Fibroblast of pulmonary artery (primary cell): ENCODE data around the gene BCR.

Experiments
- DNase-seq: peaks from one replicate; pipeline ENCODE4 v3.0.0-alpha.2; 2010; ENCODE audit warnings: low read depth
- H3K4me3 ChIP-seq: replicated peaks from 2 replicates; pipeline ENCODE4 v1.5.1; 2011; ENCODE audit warnings: low read depth, mild to moderate bottlenecking, control low read depth, low read length, moderate library complexity
- TF ChIP-seq, protein P1 (sequence below): IDR thresholded peaks from 2 replicates; pipeline ENCODE4 v1.5.1; 2011; ENCODE audit warnings: mild to moderate bottlenecking, control low read depth, low read length, inconsistent platforms; ENCODE audit errors: missing control alignments

BCR gene

DNA sequence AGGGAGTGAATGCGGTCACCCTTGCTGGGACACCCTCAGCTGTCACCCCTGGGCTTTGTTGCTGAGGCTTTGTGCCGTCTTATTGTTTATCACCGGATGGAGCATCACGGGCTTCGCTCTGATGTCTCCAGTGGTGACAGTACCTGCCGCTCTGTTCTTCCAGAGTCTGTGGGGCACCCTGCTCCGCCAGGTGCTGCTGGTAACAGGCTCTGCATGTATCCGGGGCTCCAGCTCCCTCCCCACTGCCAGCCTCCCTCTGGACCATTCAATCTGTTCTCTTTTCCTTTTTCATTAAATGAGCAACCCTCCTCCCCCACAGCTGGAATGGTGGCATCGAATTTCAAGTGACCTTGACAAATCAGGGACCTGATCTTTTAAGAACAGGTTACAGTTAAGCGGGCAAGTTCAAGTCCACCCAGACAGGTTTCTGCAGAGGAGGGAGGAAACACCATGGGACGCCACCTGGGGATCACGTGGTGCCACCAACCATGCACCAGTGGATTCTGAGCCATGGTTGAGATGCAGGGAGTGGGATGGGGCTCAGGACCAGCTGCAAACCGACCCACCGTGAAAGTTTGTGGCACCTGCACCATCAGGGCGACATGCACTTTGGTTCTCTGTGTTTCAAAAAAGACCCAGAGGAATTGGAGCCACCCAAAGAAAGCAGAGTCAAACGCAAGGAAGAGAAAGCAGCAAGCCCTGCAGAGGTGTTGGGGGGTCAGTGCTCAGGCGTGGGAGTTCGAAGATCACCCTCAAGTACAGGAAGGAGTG, 89.3 kb downstream of the BCR start:
- no peak for DNase-seq
- TF ChIP-seq, protein P1, sequence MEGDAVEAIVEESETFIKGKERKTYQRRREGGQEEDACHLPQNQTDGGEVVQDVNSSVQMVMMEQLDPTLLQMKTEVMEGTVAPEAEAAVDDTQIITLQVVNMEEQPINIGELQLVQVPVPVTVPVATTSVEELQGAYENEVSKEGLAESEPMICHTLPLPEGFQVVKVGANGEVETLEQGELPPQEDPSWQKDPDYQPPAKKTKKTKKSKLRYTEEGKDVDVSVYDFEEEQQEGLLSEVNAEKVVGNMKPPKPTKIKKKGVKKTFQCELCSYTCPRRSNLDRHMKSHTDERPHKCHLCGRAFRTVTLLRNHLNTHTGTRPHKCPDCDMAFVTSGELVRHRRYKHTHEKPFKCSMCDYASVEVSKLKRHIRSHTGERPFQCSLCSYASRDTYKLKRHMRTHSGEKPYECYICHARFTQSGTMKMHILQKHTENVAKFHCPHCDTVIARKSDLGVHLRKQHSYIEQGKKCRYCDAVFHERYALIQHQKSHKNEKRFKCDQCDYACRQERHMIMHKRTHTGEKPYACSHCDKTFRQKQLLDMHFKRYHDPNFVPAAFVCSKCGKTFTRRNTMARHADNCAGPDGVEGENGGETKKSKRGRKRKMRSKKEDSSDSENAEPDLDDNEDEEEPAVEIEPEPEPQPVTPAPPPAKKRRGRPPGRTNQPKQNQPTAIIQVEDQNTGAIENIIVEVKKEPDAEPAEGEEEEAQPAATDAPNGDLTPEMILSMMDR = no peak
- no peak overlapping the region for H3K4me3 ChIP-seq

DNA sequence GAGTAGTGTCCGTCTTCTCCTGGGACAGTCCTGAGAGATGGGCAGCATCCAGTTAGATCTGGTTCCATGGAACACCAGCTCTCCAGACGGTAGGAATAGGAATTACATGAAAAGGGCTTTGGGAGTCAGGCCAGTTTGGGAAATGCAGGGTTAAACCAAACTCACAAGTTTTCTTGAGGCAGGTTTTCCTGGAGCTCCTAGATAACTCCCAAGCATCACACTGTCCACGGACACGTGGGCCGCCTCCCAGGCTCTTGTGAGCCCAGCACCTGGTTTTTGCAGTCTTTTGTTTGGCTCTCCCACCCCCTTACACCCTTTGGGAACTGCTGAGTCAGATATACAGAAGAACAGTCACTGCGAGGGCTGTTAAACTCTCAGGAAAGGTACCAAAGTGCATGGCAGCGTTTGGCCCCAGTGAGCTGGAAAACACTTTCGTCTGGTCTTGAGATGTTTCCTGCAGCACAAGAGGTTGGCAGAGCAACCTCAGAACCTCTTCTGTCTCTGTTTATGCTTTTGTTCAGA, 90.0 kb downstream of the BCR start:
- peak; percentile 6 for DNase-seq
- TF ChIP-seq, protein P1 = peak; percentile 18
- H3K4me3 ChIP-seq = no peak overlapping the region

DNA sequence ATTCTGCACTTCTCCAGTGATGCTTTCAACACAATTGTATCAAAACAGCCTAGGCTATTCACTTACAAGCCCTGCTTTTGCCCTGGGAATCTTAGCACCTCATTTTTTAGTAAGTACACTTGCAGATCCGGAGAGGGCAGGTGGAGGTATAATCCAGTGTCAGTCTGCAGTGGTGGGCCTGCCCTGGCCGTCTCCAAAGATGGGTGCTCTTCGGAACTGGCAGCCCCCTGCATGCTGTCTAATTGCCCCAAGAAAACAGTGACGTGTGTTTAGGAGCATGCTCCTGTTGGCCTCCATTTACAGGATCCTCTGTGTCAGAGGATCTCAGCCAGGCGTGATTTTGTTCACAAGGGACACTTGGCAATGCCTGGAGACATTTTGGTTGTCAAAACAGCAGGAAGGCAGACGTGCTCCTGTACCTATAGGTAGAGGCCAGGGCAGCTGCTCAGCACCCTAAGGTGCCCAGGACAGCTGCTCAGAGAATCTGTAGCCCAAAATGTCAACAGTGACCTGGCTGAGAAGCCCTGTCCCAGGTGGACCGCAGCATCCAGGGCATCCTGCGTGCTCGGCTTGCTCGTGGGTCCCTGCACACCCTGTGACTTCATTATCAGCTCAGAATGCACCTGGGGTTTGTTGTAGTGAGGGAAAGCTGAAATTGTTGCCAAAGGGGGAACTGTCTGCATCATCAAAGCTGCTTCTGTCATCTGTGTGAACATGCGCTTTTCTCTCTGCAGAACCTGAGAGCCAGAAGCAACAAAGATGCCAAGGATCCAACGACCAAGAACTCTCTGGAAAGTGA, 90.7 kb downstream of the BCR start:
- TF ChIP-seq, protein P1 = no peak
- H3K4me3 ChIP-seq = no peak overlapping the region
- DNase-seq = no peak

DNA sequence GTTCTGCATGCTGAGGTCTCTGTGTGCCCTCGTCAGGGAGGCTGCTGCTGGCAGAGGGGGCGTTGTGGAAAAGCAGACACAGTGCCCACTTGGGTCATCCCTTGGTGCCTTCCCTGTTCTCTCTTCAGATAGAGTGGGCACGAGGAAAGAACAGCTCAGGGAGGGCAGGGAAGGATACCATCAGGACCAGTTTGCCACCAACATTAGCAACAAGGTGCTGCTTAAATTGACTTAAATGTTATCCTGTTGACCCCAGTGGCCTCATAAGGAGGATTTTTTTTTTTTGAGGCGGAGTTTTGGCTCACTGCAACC, 91.2 kb downstream of the BCR start:
- TF ChIP-seq, protein P1 = no peak
- no peak overlapping the region for H3K4me3 ChIP-seq
- DNase-seq = no peak

DNA sequence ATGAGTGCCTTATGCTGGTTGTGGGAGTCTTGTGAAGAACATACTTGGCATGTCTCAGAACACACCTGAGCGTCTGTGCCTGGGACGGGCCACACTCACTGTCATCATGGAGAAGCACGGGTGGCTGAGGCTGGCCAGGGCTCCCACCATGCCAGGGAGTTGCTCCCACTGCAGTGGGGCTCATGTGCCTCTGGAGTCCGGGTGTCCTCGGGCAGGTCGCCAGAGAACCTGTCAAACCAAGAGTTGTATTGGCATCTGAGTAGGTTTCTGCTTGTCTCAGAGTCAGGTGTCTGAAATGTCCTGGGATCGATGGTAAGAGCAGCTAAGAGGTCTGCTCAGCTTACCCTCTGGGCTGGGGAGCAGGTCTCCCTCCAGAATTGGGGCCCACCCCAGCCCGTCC, 92.1 kb downstream of the BCR start:
- no peak overlapping the region for H3K4me3 ChIP-seq
- TF ChIP-seq, protein P1 = no peak
- DNase-seq = no peak

DNA sequence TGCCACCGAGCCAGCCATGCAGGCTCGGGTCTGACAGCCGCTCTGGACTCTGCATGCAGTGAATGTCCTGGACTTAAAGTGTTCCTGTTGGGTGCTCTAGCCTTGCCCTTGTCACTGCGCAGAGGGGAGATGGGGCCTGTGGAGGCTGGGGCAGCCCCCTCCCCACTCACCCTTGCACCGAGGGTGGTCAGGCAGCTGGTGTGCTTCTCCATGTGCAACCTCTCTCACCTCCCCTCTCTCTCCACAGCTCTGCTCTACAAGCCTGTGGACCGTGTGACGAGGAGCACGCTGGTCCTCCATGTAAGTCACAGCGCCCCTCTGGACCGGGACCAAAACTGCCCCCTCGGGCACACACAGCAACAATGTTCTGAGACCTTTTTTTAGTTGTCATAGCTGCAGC, 92.5 kb downstream of the BCR start:
- no peak overlapping the region for H3K4me3 ChIP-seq
- DNase-seq = no peak
- TF ChIP-seq, protein P1 = no peak
